GM13977 (cell line): ENCODE measurements around the gene DZIP3.
A peak's percentile ranks its signal among the peaks of the same experiment; 100 is the strongest.

Experiments used
- DNase-seq: peaks from one replicate; pipeline ENCODE4 v3.0.0; 2012; ENCODE audit warnings: low spot score
- CTCF ChIP-seq: IDR thresholded peaks from 2 replicates; pipeline ENCODE4 v1.5.1; 2012; ENCODE audit warnings: mild to moderate bottlenecking, control low read depth; ENCODE audit not compliant: insufficient read depth; ENCODE audit errors: extremely low read depth, missing control alignments
- in situ Hi-C: fragments of 300-500 bp; cut with MboI; formaldehyde crosslinking; loops from one replicate; pipeline ENCODE4 v1.12.0; 2022; ENCODE audit warnings: low sequenced_read_pairs, low pct_unique_long_range_greater_than_20kb, mixed read lengths, inconsistent platforms; ENCODE audit not compliant: unreplicated experiment

DZIP3 gene

DNA sequence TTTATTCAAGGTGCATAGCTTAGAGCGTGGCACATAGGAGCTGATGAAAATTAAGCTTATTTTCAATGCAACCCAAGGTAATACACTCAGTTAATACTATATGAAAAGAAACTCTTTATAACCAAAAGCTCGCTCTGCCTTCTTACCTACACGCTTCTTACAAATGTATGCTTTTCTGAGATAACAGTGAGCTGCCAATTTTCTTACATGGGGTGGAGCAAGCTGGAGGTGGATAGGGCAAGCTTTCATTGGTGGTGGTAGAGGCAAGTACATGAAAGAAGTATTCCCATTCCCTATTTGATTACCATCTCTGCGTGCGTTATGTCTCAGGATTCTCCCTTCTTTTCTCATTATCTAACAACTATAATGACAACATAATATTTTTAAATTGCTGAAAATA, 8.9 kb downstream of the DZIP3 start:
- DNase-seq: no peak
- TF ChIP-seq CTCF: no peak
- in situ Hi-C loops: no loop called here

GRCh38 chr3:108599677-108600409, 10.3 kb downstream of the DZIP3 start:
- TF ChIP-seq CTCF: no peak
- no peak for DNase-seq
- in situ Hi-C loops: no loop called here

DNA sequence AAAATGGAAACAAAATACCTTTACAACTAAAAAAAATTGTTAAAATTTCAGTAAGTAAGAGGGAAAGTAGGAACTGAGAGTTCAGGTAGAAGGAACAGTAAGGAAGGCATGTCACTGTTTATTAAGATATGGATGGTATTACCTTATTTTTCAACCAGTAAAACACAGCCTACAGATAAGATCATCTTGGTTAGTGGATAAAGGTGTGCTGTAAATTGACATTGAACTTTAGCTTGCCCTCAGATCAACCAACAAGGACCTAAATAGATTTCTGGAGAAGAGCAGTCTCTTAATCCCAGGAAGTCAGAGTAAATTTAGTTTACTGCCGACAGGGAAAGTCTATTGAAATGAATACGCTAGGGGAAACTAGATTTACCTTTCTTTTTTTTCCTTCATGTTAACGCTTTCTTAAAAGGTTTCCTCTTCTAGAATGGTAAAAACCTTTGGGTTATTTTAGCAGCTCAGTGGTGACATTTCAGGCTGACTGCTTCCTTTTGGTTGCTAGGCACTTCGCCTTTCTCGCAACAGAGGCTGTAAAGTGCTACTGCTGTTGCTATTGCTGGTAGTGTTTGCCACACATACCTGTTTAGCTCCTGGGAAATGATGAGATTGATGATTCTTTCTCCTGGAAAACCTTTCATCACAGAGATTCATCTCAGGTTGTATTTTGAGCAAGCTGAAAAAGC, 12.9 kb downstream of the DZIP3 start:
- in situ Hi-C loops: no loop called here
- TF ChIP-seq CTCF: no peak
- peak; percentile 8 for DNase-seq

GRCh38 chr3:108602935-108603294, 13.4 kb downstream of the DZIP3 start:
- TF ChIP-seq CTCF: no peak
- DNase-seq: no peak
- in situ Hi-C loops: no loop called here

DNA sequence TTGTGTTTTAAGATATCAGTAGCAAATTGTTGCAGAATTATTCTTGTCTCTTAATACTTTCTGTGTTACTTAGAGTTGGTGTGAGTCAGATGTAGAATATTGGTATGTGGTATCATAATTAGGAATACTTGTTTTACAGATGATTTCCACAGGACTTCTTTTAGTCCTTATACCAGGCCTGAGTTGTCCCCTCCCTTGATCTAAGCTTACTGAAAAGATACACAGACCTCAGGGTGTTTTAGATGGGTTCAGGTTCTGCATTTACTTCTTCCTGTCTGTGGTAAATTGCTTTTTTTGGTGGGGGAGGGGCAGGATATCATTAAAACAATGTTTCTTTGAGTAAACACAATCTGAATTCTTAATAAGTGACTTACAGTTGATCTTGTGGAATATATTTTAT, 14.2 kb downstream of the DZIP3 start:
- DNase-seq: no peak
- in situ Hi-C loops: no loop called here
- no peak for TF ChIP-seq CTCF

DNA sequence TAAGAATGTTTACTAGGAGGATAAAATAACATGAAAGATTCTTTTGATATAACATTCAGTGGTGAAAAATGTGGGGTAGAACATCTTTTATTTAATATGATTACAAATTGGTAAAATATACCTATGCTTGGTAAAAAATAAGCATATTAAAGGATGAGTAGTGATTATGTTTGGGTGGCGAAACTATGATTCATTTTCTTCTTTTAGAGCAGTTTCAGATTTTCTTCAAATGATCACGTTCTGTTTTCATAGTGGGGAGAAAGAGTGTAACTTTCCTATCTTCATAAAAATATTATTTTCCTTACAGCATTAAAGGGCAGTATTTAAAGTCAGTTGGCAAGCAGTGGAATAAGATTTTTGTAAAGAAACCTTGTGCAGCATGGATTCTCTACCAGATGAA, 15.5 kb downstream of the DZIP3 start:
- no peak for TF ChIP-seq CTCF
- in situ Hi-C loops: no loop called here
- DNase-seq: no peak
